GM12891 (cell line): Measurements from ENCODE around the gene MAD1L1.

Source experiments
- POLR2AphosphoS5 ChIP-seq: IDR thresholded peaks from 2 replicates; pipeline ENCODE4 v1.6.1; 2011; ENCODE audit warnings: low read depth, low read length, control low read depth
- SPI1 ChIP-seq: IDR thresholded peaks from 2 replicates; pipeline ENCODE4 v1.6.1; 2011; ENCODE audit warnings: low read depth, low read length, control low read depth

DNA sequence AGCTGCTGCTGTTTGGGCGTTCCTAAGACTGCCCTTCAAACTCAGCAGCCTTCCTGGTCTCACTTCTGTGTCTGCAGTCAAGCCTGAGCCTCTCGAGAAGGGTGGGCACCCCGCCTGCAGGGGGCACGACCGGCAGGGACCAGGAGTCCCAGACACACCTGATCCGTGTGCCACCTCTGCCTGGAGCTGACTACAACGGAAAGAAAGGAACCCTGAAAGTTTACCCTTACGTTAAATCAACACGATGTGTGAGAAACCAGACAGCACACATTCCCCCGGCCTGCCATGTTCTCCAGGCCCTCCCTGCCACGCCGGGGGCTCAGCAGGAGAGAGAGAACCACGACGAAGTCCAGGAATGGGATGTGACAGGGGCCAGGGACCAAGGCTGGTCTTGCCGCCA lies 5.0 kb downstream of the MAD1L1 start:
- TF ChIP-seq SPI1 (no peak), POLR2AphosphoS5 (no peak)
